Measurements from ENCODE around the gene NCK2. TPM values are rescaled to one million over a fixed set of nuclear protein-coding genes. Genes with fewer than 3 reads are reported as not detected.

Gene NCK2
- total and polyA plus RNA-seq, 10 of the 15 experiments (the other 5 are each of a cell fraction or from before 2014, with no cell fraction given) = 1.2 to 30.9 (median 14.1) TPM

GRCh38 chr2:105780606-105781005, 35.9 kb downstream of the NCK2 start:
- FAIRE-seq (no peak), DNase-seq (ENCODE audit: low read depth, low spot score) (no peak), ATAC-seq (no peak)
- no peaks in the 10 kb centered on the region for H3K36me3 ChIP-seq (ENCODE audit: control insufficient read depth in 2 of 2, insufficient read depth in 2 of 2, low read length in 1 of 2)
- no peak overlapping the region for H3K4me3 ChIP-seq
- H3K9me3 ChIP-seq (replicated peaks; ENCODE audit: control insufficient read depth, insufficient read depth, low read length) = no peaks in the 10 kb centered on the region
- no peak overlapping the region for H2AFZ ChIP-seq (ENCODE audit: control insufficient read depth, low read depth, low read length)
- in situ Hi-C loops (cut with MboI) (no loop called here), intact Hi-C loops (cut with micrococcal nuclease; ENCODE audit: unreplicated experiment) (no loop called here)
- H3K27ac ChIP-seq (ENCODE audit: control insufficient read depth, insufficient read depth) = no peak overlapping the region
- 100% methylated on average over 5 of the region's 5 CpGs for WGBS (ENCODE audit: insufficient coverage, insufficient replicate concordance, low lambda C conversion rate, missing lambda C conversion rate)
- no TSS peak for BruUV-seq (replicated peaks)
- H3K4me2 ChIP-seq (ENCODE audit: control insufficient read depth, insufficient read depth) = no peak overlapping the region
- RAD21 ChIA-PET (ENCODE audit: unreplicated experiment) = no interaction called here
- SMC1A ChIA-PET (ENCODE audit: uncharacterized antibody, unreplicated experiment) = no interaction called here
- peaks cover 21% of the 10 kb centered on the region for H3K4me1 ChIP-seq (ENCODE audit: control insufficient read depth, insufficient read depth, low read length)
- no peaks in the 10 kb centered on the region for H3K27me3 ChIP-seq (replicated peaks in 1 of 2; ENCODE audit: control insufficient read depth in 2 of 2, insufficient read depth in 2 of 2, low read length in 1 of 2)
- TF ChIP-seq CHD4 (IDR thresholded peaks at IDR 0.05) (no peak), NFYA (IDR thresholded peaks at IDR 0.05; ENCODE audit: borderline replicate concordance, low read depth, low read length) (no peak), HCFC1 (IDR thresholded peaks at IDR 0.05; ENCODE audit: low read length) (no peak), ATF2 (IDR thresholded peaks at IDR 0.05; ENCODE audit: low read length) (no peak), RELA (IDR thresholded peaks at IDR 0.05; ENCODE audit: borderline replicate concordance, partially characterized antibody) (no peak), MYC (IDR thresholded peaks at IDR 0.05; ENCODE audit: insufficient read depth, insufficient read length, insufficient replicate concordance, low read length, severe bottlenecking) (no peak), NBN (IDR thresholded peaks at IDR 0.05) (no peak), PAX8 (IDR thresholded peaks at IDR 0.05) (no peak), NFYB (IDR thresholded peaks at IDR 0.05; ENCODE audit: insufficient read depth, low read depth, low read length) (no peak), CBFB (IDR thresholded peaks at IDR 0.05; ENCODE audit: low read depth) (no peak), YY1 (IDR thresholded peaks at IDR 0.05; ENCODE audit: low read depth, low read length) (no peak), MTA3 (IDR thresholded peaks at IDR 0.05; ENCODE audit: borderline replicate concordance, low read length) (no peak), SIN3A (IDR thresholded peaks at IDR 0.05; ENCODE audit: low read depth, low read length) (no peak), CREM (IDR thresholded peaks at IDR 0.05; ENCODE audit: low read depth) (no peak), ZNF207 (IDR thresholded peaks at IDR 0.05; ENCODE audit: borderline replicate concordance) (no peak), PAX5 (IDR thresholded peaks at IDR 0.05; ENCODE audit: borderline replicate concordance, low read depth, low read length) (no peak), JUNB (IDR thresholded peaks at IDR 0.05) (no peak), GATAD2B (conservative IDR thresholded peaks at IDR 0.05; ENCODE audit: low read depth) (no peak)
- TF ChIP-seq, protein P1, sequence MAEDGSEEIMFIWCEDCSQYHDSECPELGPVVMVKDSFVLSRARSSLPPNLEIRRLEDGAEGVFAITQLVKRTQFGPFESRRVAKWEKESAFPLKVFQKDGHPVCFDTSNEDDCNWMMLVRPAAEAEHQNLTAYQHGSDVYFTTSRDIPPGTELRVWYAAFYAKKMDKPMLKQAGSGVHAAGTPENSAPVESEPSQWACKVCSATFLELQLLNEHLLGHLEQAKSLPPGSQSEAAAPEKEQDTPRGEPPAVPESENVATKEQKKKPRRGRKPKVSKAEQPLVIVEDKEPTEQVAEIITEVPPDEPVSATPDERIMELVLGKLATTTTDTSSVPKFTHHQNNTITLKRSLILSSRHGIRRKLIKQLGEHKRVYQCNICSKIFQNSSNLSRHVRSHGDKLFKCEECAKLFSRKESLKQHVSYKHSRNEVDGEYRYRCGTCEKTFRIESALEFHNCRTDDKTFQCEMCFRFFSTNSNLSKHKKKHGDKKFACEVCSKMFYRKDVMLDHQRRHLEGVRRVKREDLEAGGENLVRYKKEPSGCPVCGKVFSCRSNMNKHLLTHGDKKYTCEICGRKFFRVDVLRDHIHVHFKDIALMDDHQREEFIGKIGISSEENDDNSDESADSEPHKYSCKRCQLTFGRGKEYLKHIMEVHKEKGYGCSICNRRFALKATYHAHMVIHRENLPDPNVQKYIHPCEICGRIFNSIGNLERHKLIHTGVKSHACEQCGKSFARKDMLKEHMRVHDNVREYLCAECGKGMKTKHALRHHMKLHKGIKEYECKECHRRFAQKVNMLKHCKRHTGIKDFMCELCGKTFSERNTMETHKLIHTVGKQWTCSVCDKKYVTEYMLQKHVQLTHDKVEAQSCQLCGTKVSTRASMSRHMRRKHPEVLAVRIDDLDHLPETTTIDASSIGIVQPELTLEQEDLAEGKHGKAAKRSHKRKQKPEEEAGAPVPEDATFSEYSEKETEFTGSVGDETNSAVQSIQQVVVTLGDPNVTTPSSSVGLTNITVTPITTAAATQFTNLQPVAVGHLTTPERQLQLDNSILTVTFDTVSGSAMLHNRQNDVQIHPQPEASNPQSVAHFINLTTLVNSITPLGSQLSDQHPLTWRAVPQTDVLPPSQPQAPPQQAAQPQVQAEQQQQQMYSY (CRISPR knock-in tag; IDR thresholded peaks at IDR 0.05) = no peak
- H4K20me1 ChIP-seq (ENCODE audit: control insufficient read depth, insufficient read depth) = peaks cover 3% of the 10 kb centered on the region; the same call in 1 of the 2 replicates
- POLR2A ChIA-PET = no interaction called here
- H3K79me2 ChIP-seq (ENCODE audit: control insufficient read depth, insufficient read depth, low read length) = peaks cover 40% of the 10 kb centered on the region
- no peak overlapping the region for H3K9ac ChIP-seq (ENCODE audit: control insufficient read depth, insufficient read depth, low read length)
- CTCF ChIA-PET = no interaction called here

Data from GM12878 (cell line).